GM23338 (cell line): ENCODE data around the gene TWIST2. TPM values are rescaled to one million over a fixed set of nuclear protein-coding genes. Genes with fewer than 3 reads are reported as not detected.

ENCODE experiments used
- ATAC-seq: fragments of 200-7000 bp; cut with Tn5 transposase; 3 replicates; pipeline ENCODE4 v1.9.1; 2020
- DNase-seq: peaks from one replicate; pipeline ENCODE4 v3.0.0-alpha.2; 2015; ENCODE audit warnings: low spot score
- H2AFZ ChIP-seq: fragments of 200-600 bp; sonication (generic); 2 replicates; pipeline ENCODE4 v1.8.0; 2016; ENCODE audit warnings: antibody characterized with exemption, mild to moderate bottlenecking, moderate library complexity
- H3F3A ChIP-seq: fragments of 200-600 bp; sonication (generic); replicated peaks from 2 replicates; pipeline ENCODE4 v1.8.0; 2017; ENCODE audit warnings: antibody characterized with exemption, mixed run types, low read depth
- H3K27ac ChIP-seq: fragments of 200-600 bp; sonication (generic); 2 replicates; pipeline ENCODE4 v1.6.1; 2016; ENCODE audit warnings: low read depth
- H3K27me3 ChIP-seq: fragments of 200-600 bp; sonication (generic); 2 replicates; pipeline ENCODE4 v1.8.0; 2016; ENCODE audit warnings: mild to moderate bottlenecking, mixed run types, moderate library complexity; ENCODE audit not compliant: insufficient read depth
- H3K36me3 ChIP-seq: fragments of 200-600 bp; sonication (generic); 2 replicates; pipeline ENCODE4 v1.8.0; 2016; ENCODE audit warnings: mild to moderate bottlenecking; ENCODE audit not compliant: insufficient read depth
- H3K4me1 ChIP-seq: fragments of 200-600 bp; sonication (generic); 2 replicates; pipeline ENCODE4 v1.8.0; 2016; ENCODE audit warnings: mild to moderate bottlenecking, moderate library complexity; ENCODE audit not compliant: insufficient read depth
- H3K4me2 ChIP-seq: fragments of 200-600 bp; sonication (generic); 2 replicates; pipeline ENCODE4 v1.7.1; 2017; ENCODE audit warnings: mixed run types
- H3K4me3 ChIP-seq: fragments of 200-600 bp; sonication (generic); 2 replicates; pipeline ENCODE4 v1.6.1; 2016; ENCODE audit warnings: mixed run types
- H3K79me2 ChIP-seq: fragments of 200-600 bp; sonication (generic); replicated peaks from 2 replicates; pipeline ENCODE4 v1.8.0; 2017; ENCODE audit warnings: mild to moderate bottlenecking; ENCODE audit not compliant: insufficient read depth
- H3K9me2 ChIP-seq: fragments of 200-600 bp; sonication (generic); 2 replicates; pipeline ENCODE4 v1.8.0; 2017; ENCODE audit not compliant: insufficient read depth
- H4K20me1 ChIP-seq: fragments of 200-600 bp; sonication (generic); replicated peaks from 2 replicates; pipeline ENCODE4 v1.8.0; 2017; ENCODE audit warnings: mild to moderate bottlenecking; ENCODE audit not compliant: insufficient read depth
- H3K27ac Mint-ChIP-seq: 2 replicates; pipeline ENCODE4 v1.8.0; 2020; ENCODE audit warnings: inconsistent platforms, mild to moderate bottlenecking, moderate library complexity, mixed read lengths
- H3K27me3 Mint-ChIP-seq: 3 replicates; pipeline ENCODE4 v1.8.0; 2022; ENCODE audit warnings: low read depth, mild to moderate bottlenecking, moderate library complexity, mixed read lengths, inconsistent platforms; ENCODE audit not compliant: insufficient read depth, poor library complexity
- H3K36me3 Mint-ChIP-seq: 3 replicates; pipeline ENCODE4 v1.8.0; 2021; ENCODE audit warnings: low read depth, mild to moderate bottlenecking, inconsistent platforms, moderate library complexity, mixed read lengths
- H3K4me1 Mint-ChIP-seq: 3 replicates; pipeline ENCODE4 v1.8.0; 2020; ENCODE audit warnings: mild to moderate bottlenecking, inconsistent platforms, mixed read lengths
- H3K4me3 Mint-ChIP-seq: 3 replicates; pipeline ENCODE4 v1.8.0; 2021; ENCODE audit warnings: moderate library complexity, mild to moderate bottlenecking, inconsistent platforms, mixed read lengths
- H3K9me3 Mint-ChIP-seq: 3 replicates; pipeline ENCODE4 v1.8.0; 2020; ENCODE audit warnings: moderate library complexity, mild to moderate bottlenecking, inconsistent platforms, mixed read lengths
- POLR2AphosphoS5 ChIP-seq: IDR thresholded peaks from 2 replicates; pipeline ENCODE4 v1.6.1; 2016; ENCODE audit warnings: antibody characterized with exemption, low read depth
- STAT1 ChIP-seq: IDR thresholded peaks from one replicate; pipeline ENCODE4 v1.6.1; 2016; ENCODE audit warnings: antibody characterized with exemption; ENCODE audit not compliant: unreplicated experiment
- polyA plus RNA-seq: library from polyadenylated mRNA; unstranded; fragments of >200 nt; fragmentation: Nextera tagmentation; extraction: Ambion mirVana; gene quantifications from 2 replicates; pipeline ENCODE4 v1.2.1, GENCODE V29; 2016
- total RNA-seq: library from RNA; depleted of rRNA; stranded (reverse); fragments of >200 nt; shearing (Covaris generic); gene quantifications from 2 replicates; pipeline ENCODE4 v1.2.3, GENCODE V29; 2014
- TF ChIP-seq, protein P1 (sequence below): fragments of 250-450 bp; sonication (Bioruptor Pico); IDR thresholded peaks from 2 replicates; pipeline ENCODE4 v1.5.0; 2020; ENCODE audit warnings: mild to moderate bottlenecking, moderate library complexity
- TF ChIP-seq, protein P2 (sequence below): IDR thresholded peaks from one replicate; pipeline ENCODE4 v1.6.1; 2018; ENCODE audit warnings: antibody characterized with exemption; ENCODE audit not compliant: unreplicated experiment

The TWIST2 gene
- total and polyA plus RNA-seq, 2 experiments from 2014 or later: 7.0 to 12.5 TPM

DNA sequence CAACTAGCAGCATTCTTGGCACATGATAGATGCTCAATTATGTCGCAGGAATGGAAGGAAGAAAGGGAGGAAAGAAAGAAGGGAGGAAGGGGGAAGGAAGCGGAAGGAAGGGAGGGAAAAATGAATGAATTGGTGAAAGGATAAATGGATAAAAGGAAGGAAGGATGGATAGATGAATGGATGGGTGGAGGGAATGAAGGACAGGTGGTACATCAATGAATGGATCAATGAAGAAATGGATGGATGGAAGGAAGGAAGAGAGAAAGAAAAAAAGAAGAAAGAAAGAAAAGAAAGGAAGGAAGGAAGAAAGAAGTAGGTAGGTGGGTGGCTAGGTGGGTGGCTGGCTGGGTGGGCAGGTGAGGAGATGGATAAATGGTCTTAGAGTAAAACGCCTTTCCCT is 56.8 kb downstream of the TWIST2 start (continued):
- TF ChIP-seq, protein P1, sequence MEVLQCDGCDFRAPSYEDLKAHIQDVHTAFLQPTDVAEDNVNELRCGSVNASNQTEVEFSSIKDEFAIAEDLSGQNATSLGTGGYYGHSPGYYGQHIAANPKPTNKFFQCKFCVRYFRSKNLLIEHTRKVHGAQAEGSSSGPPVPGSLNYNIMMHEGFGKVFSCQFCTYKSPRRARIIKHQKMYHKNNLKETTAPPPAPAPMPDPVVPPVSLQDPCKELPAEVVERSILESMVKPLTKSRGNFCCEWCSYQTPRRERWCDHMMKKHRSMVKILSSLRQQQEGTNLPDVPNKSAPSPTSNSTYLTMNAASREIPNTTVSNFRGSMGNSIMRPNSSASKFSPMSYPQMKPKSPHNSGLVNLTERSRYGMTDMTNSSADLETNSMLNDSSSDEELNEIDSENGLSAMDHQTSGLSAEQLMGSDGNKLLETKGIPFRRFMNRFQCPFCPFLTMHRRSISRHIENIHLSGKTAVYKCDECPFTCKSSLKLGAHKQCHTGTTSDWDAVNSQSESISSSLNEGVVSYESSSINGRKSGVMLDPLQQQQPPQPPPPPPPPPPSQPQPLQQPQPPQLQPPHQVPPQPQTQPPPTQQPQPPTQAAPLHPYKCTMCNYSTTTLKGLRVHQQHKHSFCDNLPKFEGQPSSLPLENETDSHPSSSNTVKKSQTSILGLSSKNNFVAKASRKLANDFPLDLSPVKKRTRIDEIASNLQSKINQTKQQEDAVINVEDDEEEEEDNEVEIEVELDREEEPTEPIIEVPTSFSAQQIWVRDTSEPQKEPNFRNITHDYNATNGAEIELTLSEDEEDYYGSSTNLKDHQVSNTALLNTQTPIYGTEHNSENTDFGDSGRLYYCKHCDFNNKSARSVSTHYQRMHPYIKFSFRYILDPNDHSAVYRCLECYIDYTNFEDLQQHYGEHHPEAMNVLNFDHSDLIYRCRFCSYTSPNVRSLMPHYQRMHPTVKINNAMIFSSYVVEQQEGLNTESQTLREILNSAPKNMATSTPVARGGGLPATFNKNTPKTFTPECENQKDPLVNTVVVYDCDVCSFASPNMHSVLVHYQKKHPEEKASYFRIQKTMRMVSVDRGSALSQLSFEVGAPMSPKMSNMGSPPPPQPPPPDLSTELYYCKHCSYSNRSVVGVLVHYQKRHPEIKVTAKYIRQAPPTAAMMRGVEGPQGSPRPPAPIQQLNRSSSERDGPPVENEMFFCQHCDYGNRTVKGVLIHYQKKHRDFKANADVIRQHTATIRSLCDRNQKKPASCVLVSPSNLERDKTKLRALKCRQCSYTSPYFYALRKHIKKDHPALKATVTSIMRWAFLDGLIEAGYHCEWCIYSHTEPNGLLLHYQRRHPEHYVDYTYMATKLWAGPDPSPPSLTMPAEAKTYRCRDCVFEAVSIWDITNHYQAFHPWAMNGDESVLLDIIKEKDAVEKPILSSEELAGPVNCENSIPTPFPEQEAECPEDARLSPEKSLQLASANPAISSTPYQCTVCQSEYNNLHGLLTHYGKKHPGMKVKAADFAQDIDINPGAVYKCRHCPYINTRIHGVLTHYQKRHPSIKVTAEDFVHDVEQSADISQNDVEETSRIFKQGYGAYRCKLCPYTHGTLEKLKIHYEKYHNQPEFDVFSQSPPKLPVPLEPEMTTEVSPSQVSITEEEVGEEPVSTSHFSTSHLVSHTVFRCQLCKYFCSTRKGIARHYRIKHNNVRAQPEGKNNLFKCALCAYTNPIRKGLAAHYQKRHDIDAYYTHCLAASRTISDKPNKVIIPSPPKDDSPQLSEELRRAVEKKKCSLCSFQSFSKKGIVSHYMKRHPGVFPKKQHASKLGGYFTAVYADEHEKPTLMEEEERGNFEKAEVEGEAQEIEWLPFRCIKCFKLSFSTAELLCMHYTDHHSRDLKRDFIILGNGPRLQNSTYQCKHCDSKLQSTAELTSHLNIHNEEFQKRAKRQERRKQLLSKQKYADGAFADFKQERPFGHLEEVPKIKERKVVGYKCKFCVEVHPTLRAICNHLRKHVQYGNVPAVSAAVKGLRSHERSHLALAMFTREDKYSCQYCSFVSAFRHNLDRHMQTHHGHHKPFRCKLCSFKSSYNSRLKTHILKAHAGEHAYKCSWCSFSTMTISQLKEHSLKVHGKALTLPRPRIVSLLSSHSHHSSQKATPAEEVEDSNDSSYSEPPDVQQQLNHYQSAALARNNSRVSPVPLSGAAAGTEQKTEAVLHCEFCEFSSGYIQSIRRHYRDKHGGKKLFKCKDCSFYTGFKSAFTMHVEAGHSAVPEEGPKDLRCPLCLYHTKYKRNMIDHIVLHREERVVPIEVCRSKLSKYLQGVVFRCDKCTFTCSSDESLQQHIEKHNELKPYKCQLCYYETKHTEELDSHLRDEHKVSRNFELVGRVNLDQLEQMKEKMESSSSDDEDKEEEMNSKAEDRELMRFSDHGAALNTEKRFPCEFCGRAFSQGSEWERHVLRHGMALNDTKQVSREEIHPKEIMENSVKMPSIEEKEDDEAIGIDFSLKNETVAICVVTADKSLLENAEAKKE (CRISPR knock-in tag): no peak
- TF ChIP-seq STAT1: no peak

DNA sequence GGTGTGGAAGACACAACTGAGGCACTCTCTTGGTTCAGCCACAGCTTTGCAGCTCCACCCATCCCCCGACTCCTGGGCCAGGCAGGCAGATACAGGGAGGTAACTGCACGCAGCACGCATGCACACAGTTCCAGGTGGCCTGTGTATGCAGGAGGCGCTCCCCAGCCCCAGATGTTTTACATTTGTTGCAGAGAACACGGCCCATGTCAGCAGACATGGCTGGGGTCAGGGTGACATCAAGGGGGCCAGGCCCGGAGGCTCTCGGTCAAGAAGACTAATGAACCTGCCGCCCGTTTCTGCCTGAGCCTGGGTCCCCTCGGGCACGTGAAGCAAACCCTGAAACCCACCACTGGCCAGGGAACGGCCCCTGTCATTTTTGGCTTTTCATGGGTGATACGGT is 57.3 kb downstream of the TWIST2 start:
- Histone ChIP-seq H3K27ac (no peak overlapping the region), H3K4me3 (no peak overlapping the region), H3K4me2 (no peak overlapping the region), H3K4me1 (no peaks in the 10 kb centered on the region), H3F3A (0 out of 2 replicates have a peak, but pooled peaks cover 5% of the 10 kb centered on the region), H2AFZ (no peak overlapping the region), H3K9me2 (no peaks in the 10 kb centered on the region), H3K27me3 (no peaks in the 10 kb centered on the region), H4K20me1 (no peaks in the 10 kb centered on the region), H3K36me3 (no peaks in the 10 kb centered on the region), H3K79me2 (no peaks in the 10 kb centered on the region)
- H3K4me3 Mint-ChIP-seq: no peak overlapping the region
- DNase-seq: no peak
- no peaks in the 10 kb centered on the region; the same call in 2 of the 3 replicates for H3K36me3 Mint-ChIP-seq
- no peaks in the 10 kb centered on the region for H3K9me3 Mint-ChIP-seq
- H3K27ac Mint-ChIP-seq: no peak overlapping the region
- ATAC-seq: no peak
- TF ChIP-seq POLR2AphosphoS5: no peak
- TF ChIP-seq, protein P2, sequence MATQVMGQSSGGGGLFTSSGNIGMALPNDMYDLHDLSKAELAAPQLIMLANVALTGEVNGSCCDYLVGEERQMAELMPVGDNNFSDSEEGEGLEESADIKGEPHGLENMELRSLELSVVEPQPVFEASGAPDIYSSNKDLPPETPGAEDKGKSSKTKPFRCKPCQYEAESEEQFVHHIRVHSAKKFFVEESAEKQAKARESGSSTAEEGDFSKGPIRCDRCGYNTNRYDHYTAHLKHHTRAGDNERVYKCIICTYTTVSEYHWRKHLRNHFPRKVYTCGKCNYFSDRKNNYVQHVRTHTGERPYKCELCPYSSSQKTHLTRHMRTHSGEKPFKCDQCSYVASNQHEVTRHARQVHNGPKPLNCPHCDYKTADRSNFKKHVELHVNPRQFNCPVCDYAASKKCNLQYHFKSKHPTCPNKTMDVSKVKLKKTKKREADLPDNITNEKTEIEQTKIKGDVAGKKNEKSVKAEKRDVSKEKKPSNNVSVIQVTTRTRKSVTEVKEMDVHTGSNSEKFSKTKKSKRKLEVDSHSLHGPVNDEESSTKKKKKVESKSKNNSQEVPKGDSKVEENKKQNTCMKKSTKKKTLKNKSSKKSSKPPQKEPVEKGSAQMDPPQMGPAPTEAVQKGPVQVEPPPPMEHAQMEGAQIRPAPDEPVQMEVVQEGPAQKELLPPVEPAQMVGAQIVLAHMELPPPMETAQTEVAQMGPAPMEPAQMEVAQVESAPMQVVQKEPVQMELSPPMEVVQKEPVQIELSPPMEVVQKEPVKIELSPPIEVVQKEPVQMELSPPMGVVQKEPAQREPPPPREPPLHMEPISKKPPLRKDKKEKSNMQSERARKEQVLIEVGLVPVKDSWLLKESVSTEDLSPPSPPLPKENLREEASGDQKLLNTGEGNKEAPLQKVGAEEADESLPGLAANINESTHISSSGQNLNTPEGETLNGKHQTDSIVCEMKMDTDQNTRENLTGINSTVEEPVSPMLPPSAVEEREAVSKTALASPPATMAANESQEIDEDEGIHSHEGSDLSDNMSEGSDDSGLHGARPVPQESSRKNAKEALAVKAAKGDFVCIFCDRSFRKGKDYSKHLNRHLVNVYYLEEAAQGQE: no peak
- H3K27me3 Mint-ChIP-seq: peaks cover 3% of the 10 kb centered on the region
- H3K4me1 Mint-ChIP-seq: peaks cover 6% of the 10 kb centered on the region
